Vein endothelial cell (primary cell): ENCODE measurements around the gene ALDH7A1. TPM values are rescaled to one million over a fixed set of nuclear protein-coding genes. Genes with fewer than 3 reads are reported as not detected.

Source experiments
- small RNA-seq: library from RNA; depleted of rRNA; stranded (forward); fragments of <200 nt; gene quantifications from one replicate; pipeline ENCODE3, GENCODE V24; 2012
- total RNA-seq: library from RNA; depleted of rRNA; stranded (reverse); fragments of >200 nt; gene quantifications from 2 replicates; pipeline ENCODE4 v1.2.3, GENCODE V29; 2012

ALDH7A1 gene
- total RNA-seq: 28.5 and 38.2 TPM in 2 replicates

DNA sequence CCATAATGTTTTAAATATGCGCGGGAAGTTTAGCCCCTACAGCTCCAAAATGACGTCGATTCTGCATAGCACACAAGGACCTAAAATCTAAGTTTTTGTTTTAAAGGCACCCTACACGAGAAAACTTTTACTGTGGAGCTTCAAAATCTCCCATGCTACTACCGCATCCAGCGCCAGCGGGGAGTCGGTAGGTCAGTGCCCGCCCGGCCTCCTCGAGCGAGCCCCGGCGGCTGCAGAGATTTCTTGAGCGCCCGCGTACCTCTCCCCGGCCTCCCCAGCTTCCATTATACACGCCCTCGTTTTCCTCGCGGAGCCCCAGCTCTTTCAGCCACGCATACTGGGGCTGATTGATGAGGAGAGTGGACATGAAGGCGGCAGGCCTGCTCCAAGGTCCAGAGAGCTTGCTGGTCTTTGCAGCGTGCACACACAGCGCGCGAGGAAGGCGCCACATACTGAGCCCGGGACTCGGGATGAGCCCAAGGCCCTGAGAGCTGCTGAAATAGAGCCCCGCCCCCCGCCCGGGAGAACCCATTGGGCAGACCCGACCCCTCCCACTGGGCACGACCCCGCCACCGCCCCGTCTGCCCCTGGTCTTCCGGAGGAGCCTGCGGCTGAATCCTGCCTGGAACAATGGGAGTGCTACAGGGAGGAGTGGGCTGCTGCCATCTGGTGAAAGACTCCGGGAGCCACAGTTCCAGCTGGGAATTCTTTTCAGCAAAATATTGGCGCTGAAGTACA lies at the start of gene ALDH7A1:
ALDH7A1 (minus strand) TSS at position 472 of the 738 bp plus-strand sequence; CDS start at position 451, 21 bp downstream.

DNA sequence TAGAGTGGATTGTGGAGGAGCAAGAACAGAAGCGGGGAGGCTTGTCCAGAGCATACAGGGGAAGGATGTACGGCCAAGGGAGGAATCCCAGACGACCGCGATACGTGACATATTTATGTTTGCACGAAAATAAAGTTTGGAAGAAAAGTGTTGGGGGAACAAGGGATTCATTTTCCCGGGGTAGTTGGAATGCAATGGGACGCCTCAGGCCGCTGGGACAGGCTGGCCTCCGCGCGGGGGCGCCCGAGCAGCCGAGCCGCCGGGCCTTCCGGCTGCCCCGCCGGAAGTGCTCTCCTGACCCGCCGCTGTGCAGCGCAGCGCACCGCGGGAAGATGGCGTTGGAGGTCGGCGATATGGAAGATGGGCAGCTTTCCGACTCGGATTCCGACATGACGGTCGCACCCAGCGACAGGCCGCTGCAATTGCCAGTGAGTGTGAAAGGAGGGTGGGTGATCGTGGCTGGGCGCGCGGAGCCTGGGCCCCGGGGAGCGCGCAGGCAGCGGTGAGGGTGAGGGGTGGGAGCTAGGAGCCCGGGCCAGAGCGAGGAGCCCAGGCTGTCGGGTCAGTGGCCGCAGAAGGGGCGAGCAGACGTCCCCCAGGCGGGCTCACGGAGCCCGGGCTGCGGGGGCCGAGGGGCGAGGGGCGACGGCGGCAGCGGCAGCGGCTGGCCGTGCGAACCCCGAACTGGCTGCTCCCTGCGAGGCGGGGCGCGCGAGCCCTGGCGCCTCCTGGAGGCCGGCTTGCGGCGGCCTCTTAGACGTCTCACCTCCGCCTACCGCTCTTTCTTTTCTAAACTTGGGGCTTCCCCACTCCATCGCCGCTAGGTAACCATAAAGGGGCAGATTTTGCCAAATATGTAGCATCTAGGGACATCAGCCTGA lies 5.9 kb upstream of the ALDH7A1 start, which contains the start of gene PHAX:
PHAX (plus strand) TSS at position 317 of the 881 bp plus-strand sequence; CDS start at position 333, 16 bp downstream.

Small RNA genes lying within 50 kb of the gene (small RNA-seq; reads per million reads assigned to genes)
- not detected for gene RNU6-290P

Other genes with a start within 250 kb of the ALDH7A1 start
- 5.6 and 11.9 TPM in 2 replicates for gene GRAMD2B, start 171.8 kb downstream of the ALDH7A1 start, total RNA-seq
- 34.9 and 51.7 TPM in 2 replicates for gene PHAX, start 5.7 kb upstream of the ALDH7A1 start, total RNA-seq
- gene LMNB1, start 181.9 kb upstream of the ALDH7A1 start, total RNA-seq: 47.0 and 79.1 TPM in 2 replicates